H1 (cell line): Measurements from ENCODE around the gene TBC1D32. TPM values are rescaled to one million over a fixed set of nuclear protein-coding genes. Genes with fewer than 3 reads are reported as not detected.

Experiments used
- CTCF ChIA-PET: fragments of 300-600 bp; sonication (Branson Sonifier 250); formaldehyde crosslinking; loops from one replicate; lab custom pipeline; 2021; ENCODE audit not compliant: partially characterized antibody; lab: Charles Lee
- POLR2A ChIA-PET: fragments of 300-600 bp; sonication (Branson Sonifier 250); formaldehyde crosslinking; loops from one replicate; lab custom pipeline; 2021; ENCODE audit warnings: inconsistent platforms; ENCODE audit not compliant: partially characterized antibody; lab: Charles Lee
- DNase-seq, 2 experiments: peaks; one replicate each; pipeline versions ENCODE4 v3.0.0 to v3.0.0-alpha.2; 2010 to 2022; ENCODE audit warnings: low spot score in 2 of 2, low read depth in 1 of 2, mixed read lengths in 1 of 2
- FAIRE-seq: peaks from 2 replicates; lab custom pipeline; 2011; peaks lifted over from hg19 to GRCh38; lab: Jason Lieb, UNC
- H2AFZ ChIP-seq: 2 replicates; pipeline ENCODE4 v1.8.1; 2012; ENCODE audit warnings: low read length, inconsistent platforms
- H2AK5ac ChIP-seq: 2 replicates; pipeline ENCODE4 v1.6.1; 2013; ENCODE audit warnings: low read depth, low read length
- H2BK120ac ChIP-seq: replicated peaks from 2 replicates; pipeline ENCODE3; 2013; ENCODE audit warnings: low read depth, low read length, inconsistent platforms
- H2BK12ac ChIP-seq: 2 replicates; pipeline ENCODE4 v1.6.1; 2013; ENCODE audit warnings: low read depth, low read length
- H2BK15ac ChIP-seq: 2 replicates; pipeline ENCODE4 v1.6.1; 2013; ENCODE audit warnings: low read length
- H2BK20ac ChIP-seq: 2 replicates; pipeline ENCODE4 v1.6.1; 2013; ENCODE audit warnings: low read length
- H2BK5ac ChIP-seq: 2 replicates; pipeline ENCODE4 v1.6.1; 2013; ENCODE audit warnings: low read depth, low read length
- H3K14ac ChIP-seq: 2 replicates; pipeline ENCODE4 v1.6.1; 2013; ENCODE audit warnings: inconsistent platforms; ENCODE audit not compliant: insufficient read length
- H3K18ac ChIP-seq: 2 replicates; pipeline ENCODE4 v1.6.1; 2013; ENCODE audit warnings: low read length; ENCODE audit errors: extremely low read depth
- H3K23ac ChIP-seq: 2 replicates; pipeline ENCODE4 v1.6.1; 2013; ENCODE audit warnings: inconsistent platforms; ENCODE audit not compliant: insufficient read length
- H3K23me2 ChIP-seq: 2 replicates; pipeline ENCODE4 v1.6.1; 2013; ENCODE audit warnings: low read depth, low read length
- H3K27ac ChIP-seq: 2 replicates; pipeline ENCODE4 v1.6.1; 2011; ENCODE audit warnings: low read depth, low read length, inconsistent platforms
- H3K27me3 ChIP-seq, 4 experiments: replicated peaks in 1 of 4; 1 replicate in 1 of 4; 2 replicates in 3 of 4; pipeline versions ENCODE4 v1.6.1 to v1.8.1; 2011 to 2013; ENCODE audit warnings: low read length in 3 of 4, mild to moderate bottlenecking in 3 of 4, inconsistent platforms in 2 of 4, mixed read lengths in 2 of 4, moderate library complexity in 1 of 4; ENCODE audit not compliant: control insufficient read depth in 3 of 4, insufficient read depth in 3 of 4; ENCODE audit errors: extremely low read depth in 1 of 4
- H3K36me3 ChIP-seq, 4 experiments: 2 replicates each; pipeline versions ENCODE4 v1.6.1 to v1.8.1; 2011 to 2013; ENCODE audit warnings: mild to moderate bottlenecking in 4 of 4, low read length in 3 of 4, moderate library complexity in 2 of 4, control low read depth in 1 of 4, inconsistent platforms in 1 of 4; ENCODE audit not compliant: insufficient read depth in 4 of 4, control insufficient read depth in 2 of 4
- H3K4ac ChIP-seq: replicated peaks from 2 replicates; pipeline ENCODE3; 2013; ENCODE audit warnings: low read length, low read depth, mixed read lengths, inconsistent platforms; ENCODE audit not compliant: insufficient read length
- H3K4me1 ChIP-seq, 4 experiments: replicated peaks in 1 of 4; 1 replicate in 1 of 4; 2 replicates in 3 of 4; pipeline versions ENCODE4 v1.6.1 to v1.8.1; 2011 to 2013; ENCODE audit warnings: low read length in 3 of 4, inconsistent platforms in 2 of 4, mixed read lengths in 1 of 4; ENCODE audit not compliant: insufficient read depth in 4 of 4, control insufficient read depth in 3 of 4
- H3K4me2 ChIP-seq, 2 experiments: 2 replicates each; pipeline versions ENCODE4 v1.6.1 to v1.8.1; 2011 to 2013; ENCODE audit warnings: low read depth in 2 of 2, low read length in 2 of 2, control low read depth in 1 of 2, inconsistent platforms in 1 of 2, mild to moderate bottlenecking in 1 of 2; ENCODE audit not compliant: insufficient read depth in 1 of 2
- H3K4me3 ChIP-seq, 4 experiments: fragments of 200-600, 300-600 bp in 1 of 4; sonication (generic), shearing (Covaris generic), sonication (Bioruptor Twin) in 1 of 4; 2 replicates each; pipeline versions ENCODE4 v1.5.1 to v1.8.1; 2011 to 2016; ENCODE audit warnings: low read length in 4 of 4, low read depth in 3 of 4, control low read depth in 2 of 4, inconsistent platforms in 2 of 4, mild to moderate bottlenecking in 2 of 4, mixed read lengths in 1 of 4, moderate library complexity in 1 of 4; ENCODE audit not compliant: insufficient read depth in 2 of 4; ENCODE audit errors: extremely low read depth in 1 of 4
- H3K56ac ChIP-seq: replicated peaks from 2 replicates; pipeline ENCODE3; 2013; ENCODE audit warnings: low read depth, mild to moderate bottlenecking, mixed read lengths, low read length, inconsistent platforms; ENCODE audit not compliant: insufficient read length
- H3K79me1 ChIP-seq: 2 replicates; pipeline ENCODE4 v1.6.1; 2013; ENCODE audit warnings: low read depth, low read length, control low read depth
- H3K79me2 ChIP-seq, 2 experiments: 2 replicates each; pipeline versions ENCODE4 v1.6.1 to v1.8.1; 2012 to 2013; ENCODE audit warnings: low read length in 2 of 2, mild to moderate bottlenecking in 2 of 2, inconsistent platforms in 1 of 2; ENCODE audit not compliant: insufficient read depth in 2 of 2, control insufficient read depth in 1 of 2
- H3K9ac ChIP-seq, 4 experiments: replicated peaks in 1 of 4; 1 replicate in 1 of 4; 2 replicates in 3 of 4; pipeline versions ENCODE4 v1.6.1 to v1.8.1; 2011 to 2013; ENCODE audit warnings: low read depth in 3 of 4, low read length in 3 of 4, control low read depth in 2 of 4, mild to moderate bottlenecking in 2 of 4, moderate library complexity in 2 of 4, inconsistent platforms in 1 of 4; ENCODE audit errors: extremely low read depth in 1 of 4
- H3K9me3 ChIP-seq, 2 experiments: 2 replicates each; pipeline versions ENCODE4 v1.6.1 to v1.8.1; 2012 to 2013; ENCODE audit warnings: mild to moderate bottlenecking in 2 of 2, moderate library complexity in 2 of 2, control low read depth in 1 of 2, inconsistent platforms in 1 of 2, low read depth in 1 of 2, low read length in 1 of 2, mixed read lengths in 1 of 2; ENCODE audit not compliant: insufficient read depth in 2 of 2
- H4K20me1 ChIP-seq, 2 experiments: replicated peaks in 1 of 2; 2 replicates each; pipeline versions ENCODE3 to v1.8.1; 2011 to 2013; ENCODE audit warnings: inconsistent platforms in 2 of 2, low read length in 2 of 2, mild to moderate bottlenecking in 1 of 2; ENCODE audit not compliant: insufficient read depth in 2 of 2, control insufficient read depth in 1 of 2
- H4K5ac ChIP-seq: 2 replicates; pipeline ENCODE4 v1.6.1; 2013; ENCODE audit warnings: low read length, low read depth, mixed read lengths, inconsistent platforms; ENCODE audit not compliant: insufficient read length
- H4K8ac ChIP-seq: 2 replicates; pipeline ENCODE4 v1.8.0; 2013; ENCODE audit warnings: mild to moderate bottlenecking, moderate library complexity, low read length, inconsistent platforms; ENCODE audit not compliant: insufficient read depth; ENCODE audit errors: extremely low read depth
- H4K91ac ChIP-seq: replicated peaks from 2 replicates; pipeline ENCODE3; 2013; ENCODE audit warnings: low read length, mixed read lengths, inconsistent platforms; ENCODE audit not compliant: insufficient read length
- BACH1 ChIP-seq: IDR thresholded peaks from 2 replicates; pipeline ENCODE4 v1.6.1; 2012; ENCODE audit warnings: low read length, improper control_type of control experiment
- KDM4A ChIP-seq: IDR thresholded peaks from one replicate; pipeline ENCODE4 v1.7.1; 2012; ENCODE audit warnings: low read depth, mild to moderate bottlenecking, moderate library complexity, low read length, inconsistent platforms; ENCODE audit not compliant: severe bottlenecking
- NANOG ChIP-seq: IDR thresholded peaks from 2 replicates; pipeline ENCODE4 v1.6.1; 2011; ENCODE audit warnings: low read length, low read depth, mild to moderate bottlenecking, inconsistent platforms; ENCODE audit not compliant: insufficient read depth, poor library complexity, severe bottlenecking
- NRF1 ChIP-seq: IDR thresholded peaks from 2 replicates; pipeline ENCODE4 v1.6.1; 2011; ENCODE audit warnings: mild to moderate bottlenecking, low read depth, low read length, improper control_type of control experiment
- PHF8 ChIP-seq: fragments of 200-600 bp; sonication (generic); conservative IDR thresholded peaks from 2 replicates; pipeline ENCODE4 v1.7.1; 2012; ENCODE audit warnings: low read depth, mild to moderate bottlenecking, inconsistent platforms, low read length, moderate library complexity
- SAP30 ChIP-seq: fragments of 300-600 bp; sonication (generic); IDR thresholded peaks from 2 replicates; pipeline ENCODE4 v1.7.1; 2012; ENCODE audit warnings: low read length, moderate library complexity, mild to moderate bottlenecking, inconsistent platforms; ENCODE audit not compliant: insufficient read depth, insufficient replicate concordance
- TCF12 ChIP-seq: IDR thresholded peaks from 2 replicates; pipeline ENCODE4 v1.6.1; 2011; ENCODE audit warnings: low read depth, mild to moderate bottlenecking, low read length
- TEAD4 ChIP-seq: IDR thresholded peaks from 2 replicates; pipeline ENCODE4 v1.6.1; 2012; ENCODE audit warnings: low read depth, low read length, inconsistent platforms, mixed read lengths
- WGBS, 2 experiments: shearing (Covaris generic) in 1 of 2; methylation state at CpG; one replicate each; pipeline versions ENCODE4 v1.1.6 to v1.1.7; 2013 to 2015; ENCODE audit warnings: low lambda C conversion rate in 2 of 2, mixed read lengths in 2 of 2, inconsistent platforms in 1 of 2, low coverage in 1 of 2, missing lambda C conversion rate in 1 of 2; ENCODE audit not compliant: insufficient replicate concordance in 2 of 2, insufficient coverage in 1 of 2, insufficient read length in 1 of 2; ENCODE audit errors: extremely low coverage in 1 of 2, missing lambda C conversion rate in 1 of 2; 5-methylcytosine and 5-hydroxymethylcytosine counted together
- polyA plus RNA-seq, 7 experiments: library from polyadenylated mRNA; depleted of rRNA in 3 of 7; stranded (reverse) in 5 of 7; unstranded in 2 of 7; fragments of >200 nt in 5 of 7; fragments of 200-250 nt in 2 of 7; gene quantifications; 1 replicate in 5 of 7; 2 replicates in 1 of 7; 4 replicates in 1 of 7; pipeline versions ENCODE4 v1.2.1 to v1.2.3, GENCODE V29; 2011 to 2013; ENCODE audit warnings: missing spikeins in 2 of 7, mixed read lengths in 2 of 7
- total RNA-seq: library from RNA; stranded (reverse); fragmentation: NEBNext Ultra II Directional; extraction: Animal tissue kit (Norgen Biotek cat#: 25700); gene quantifications from 2 replicates; pipeline ENCODE4 v1.2.1, GENCODE V29; 2021

Gene TBC1D32
- total and polyA plus RNA-seq, 2 of the 8 experiments (the other 6 are each of a cell fraction or from before 2014, with no cell fraction given) = 5.3 to 7.1 TPM

DNA sequence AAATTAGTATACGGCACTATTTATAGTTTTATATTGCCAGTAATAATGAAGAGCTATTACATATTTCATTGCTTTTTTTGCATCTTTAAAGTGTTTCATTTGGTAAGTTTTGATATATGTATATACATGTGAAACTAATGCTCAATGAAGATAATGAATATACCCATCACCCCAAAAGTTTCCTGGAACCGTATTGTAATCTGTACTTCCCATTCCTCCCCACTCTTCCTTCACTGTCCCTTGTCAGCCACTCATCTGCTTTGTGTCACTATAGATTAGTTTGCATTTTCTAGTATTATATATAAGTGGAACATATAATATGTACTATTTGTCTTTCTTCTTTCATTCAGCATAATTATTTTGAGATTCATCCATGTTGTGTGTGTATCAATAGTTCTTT, 10.3 kb upstream of the TBC1D32 start:
- no peak overlapping the region for H2AK5ac ChIP-seq
- no peaks in the 10 kb centered on the region for H3K23me2 ChIP-seq
- H3K4me1 ChIP-seq = no peaks in the 10 kb centered on the region
- FAIRE-seq (no peak), DNase-seq (no peak)
- no peaks in the 10 kb centered on the region for H3K27me3 ChIP-seq
- no peak overlapping the region for H4K5ac ChIP-seq
- H2BK120ac ChIP-seq = no peak overlapping the region
- ChIA-PET CTCF (interaction anchor here (1.2 kb wide), 1 partner anchor 56 kb away, joined by 3 read pairs; no protein-coding TSS in a partner anchor), POLR2A (no interaction called here)
- no peak overlapping the region for H2BK15ac ChIP-seq
- no peak overlapping the region for H3K4me2 ChIP-seq
- no peak overlapping the region for H2BK20ac ChIP-seq
- no peak overlapping the region for H3K27ac ChIP-seq
- H3K79me2 ChIP-seq = no peaks in the 10 kb centered on the region
- no peaks in the 10 kb centered on the region for H4K20me1 ChIP-seq
- H3K14ac ChIP-seq = no peak overlapping the region
- no peak overlapping the region for H2AFZ ChIP-seq
- H3K18ac ChIP-seq = no peak overlapping the region
- no peak overlapping the region for H3K4ac ChIP-seq
- no peaks in the 10 kb centered on the region for H3K79me1 ChIP-seq
- no peak overlapping the region for H3K4me3 ChIP-seq
- no peak overlapping the region for H4K91ac ChIP-seq
- 93% methylated on average over 2 of the region's 2 CpGs; no CpG with 5 or more reads in 1 of the 2 experiments for WGBS, 2 experiments
- H2BK12ac ChIP-seq = no peak overlapping the region
- H4K8ac ChIP-seq = no peak overlapping the region
- no peak overlapping the region for H3K9ac ChIP-seq
- H3K9me3 ChIP-seq = no peaks in the 10 kb centered on the region
- no peaks in the 10 kb centered on the region for H3K36me3 ChIP-seq
- no peak overlapping the region for H3K23ac ChIP-seq
- no peak overlapping the region for H2BK5ac ChIP-seq
- no peak for TF ChIP-seq NRF1
- TF ChIP-seq SAP30 = no peak
- TF ChIP-seq TCF12 = no peak
- TF ChIP-seq KDM4A = no peak
- TF ChIP-seq TEAD4 = no peak
- TF ChIP-seq PHF8 = no peak
- TF ChIP-seq NANOG = no peak
- TF ChIP-seq BACH1 = no peak
- H3K56ac ChIP-seq = no peak overlapping the region
